Stimulated activated CD8-positive, alpha-beta memory T cell treated with anti-CD3 and anti-CD28 coated beads, Interleukin-12 subunit alpha, Interleukin-12 subunit beta, amount 100 ng/mL, for 1 hour (primary cell): ENCODE data around the gene EPHB2.

Experiments used
- DNase-seq: peaks from one replicate; pipeline ENCODE4 v3.0.0-alpha.2; 2020; ENCODE audit warnings: low read depth

The EPHB2 gene

DNA sequence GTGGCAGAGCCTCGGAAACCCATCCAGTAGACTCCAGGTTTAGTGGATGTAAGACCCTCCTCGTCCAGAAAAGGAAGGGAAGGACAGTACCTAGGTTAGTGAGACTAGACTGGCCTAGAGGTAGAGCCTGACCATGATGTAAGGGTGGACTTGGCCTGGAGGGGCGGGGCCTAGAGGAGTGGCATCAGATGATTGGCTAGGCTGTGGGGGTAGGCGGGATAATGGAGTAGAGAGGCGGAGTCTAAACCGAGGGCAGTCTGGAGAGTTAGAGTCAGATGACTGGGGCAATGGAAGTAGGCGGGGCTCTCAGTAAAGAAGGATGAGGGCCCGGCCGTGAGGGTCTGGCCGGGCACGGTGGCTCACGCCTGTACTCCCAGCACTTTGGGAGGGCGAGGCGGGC lies 70.1 kb downstream of the EPHB2 start:
- no peak for DNase-seq

DNA sequence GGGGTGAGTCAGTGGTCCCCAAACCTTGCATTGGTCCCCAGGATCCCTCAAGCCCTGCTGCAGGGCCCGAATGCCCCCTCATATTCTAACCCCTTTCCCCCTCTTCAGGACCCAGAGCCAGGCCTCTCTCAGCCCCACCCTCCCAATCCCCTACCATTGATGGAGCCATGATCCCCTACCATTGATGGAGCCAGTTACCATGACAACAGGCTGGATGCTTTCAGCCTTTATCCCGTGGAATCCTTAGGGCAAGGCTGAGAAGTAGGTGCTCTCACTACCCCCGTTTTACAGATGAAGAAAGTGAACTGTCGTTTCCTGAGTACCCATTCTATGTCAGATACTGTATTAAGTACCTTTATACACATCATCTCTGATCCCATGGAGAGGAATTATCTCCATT lies 70.8 kb downstream of the EPHB2 start:
- DNase-seq, result no peak

DNA sequence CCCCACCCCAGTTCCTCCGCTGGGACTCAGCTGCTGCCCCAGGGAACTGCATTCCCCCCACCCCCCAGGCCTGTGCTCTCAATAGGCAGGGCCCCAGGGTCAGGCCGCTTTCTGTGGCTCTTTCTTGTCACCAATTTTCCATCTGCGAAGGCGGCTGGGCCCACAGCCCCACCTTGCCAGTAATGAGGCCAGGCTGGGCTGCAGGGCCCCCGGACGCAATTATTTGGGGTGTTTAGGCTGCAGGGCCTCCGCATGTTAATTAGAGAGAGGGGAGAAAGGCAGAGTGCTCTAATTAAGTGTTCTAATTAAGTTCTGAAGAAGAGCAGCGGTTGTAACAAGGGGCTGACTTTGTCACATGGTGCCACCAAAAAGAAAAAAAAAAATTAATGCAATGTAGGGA lies 71.8 kb downstream of the EPHB2 start:
- DNase-seq, result no peak

DNA sequence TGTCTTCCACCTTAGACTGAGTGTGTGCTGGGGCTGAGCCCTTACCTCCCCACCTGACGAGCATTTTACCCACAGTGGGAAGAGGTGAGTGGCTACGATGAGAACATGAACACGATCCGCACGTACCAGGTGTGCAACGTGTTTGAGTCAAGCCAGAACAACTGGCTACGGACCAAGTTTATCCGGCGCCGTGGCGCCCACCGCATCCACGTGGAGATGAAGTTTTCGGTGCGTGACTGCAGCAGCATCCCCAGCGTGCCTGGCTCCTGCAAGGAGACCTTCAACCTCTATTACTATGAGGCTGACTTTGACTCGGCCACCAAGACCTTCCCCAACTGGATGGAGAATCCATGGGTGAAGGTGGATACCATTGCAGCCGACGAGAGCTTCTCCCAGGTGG lies 73.7 kb downstream of the EPHB2 start:
- no peak for DNase-seq

DNA sequence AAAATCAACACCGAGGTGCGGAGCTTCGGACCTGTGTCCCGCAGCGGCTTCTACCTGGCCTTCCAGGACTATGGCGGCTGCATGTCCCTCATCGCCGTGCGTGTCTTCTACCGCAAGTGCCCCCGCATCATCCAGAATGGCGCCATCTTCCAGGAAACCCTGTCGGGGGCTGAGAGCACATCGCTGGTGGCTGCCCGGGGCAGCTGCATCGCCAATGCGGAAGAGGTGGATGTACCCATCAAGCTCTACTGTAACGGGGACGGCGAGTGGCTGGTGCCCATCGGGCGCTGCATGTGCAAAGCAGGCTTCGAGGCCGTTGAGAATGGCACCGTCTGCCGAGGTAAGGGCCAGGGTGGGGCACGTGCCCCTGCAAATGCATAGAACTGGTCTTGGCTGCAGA lies 74.1 kb downstream of the EPHB2 start:
- no peak for DNase-seq

DNA sequence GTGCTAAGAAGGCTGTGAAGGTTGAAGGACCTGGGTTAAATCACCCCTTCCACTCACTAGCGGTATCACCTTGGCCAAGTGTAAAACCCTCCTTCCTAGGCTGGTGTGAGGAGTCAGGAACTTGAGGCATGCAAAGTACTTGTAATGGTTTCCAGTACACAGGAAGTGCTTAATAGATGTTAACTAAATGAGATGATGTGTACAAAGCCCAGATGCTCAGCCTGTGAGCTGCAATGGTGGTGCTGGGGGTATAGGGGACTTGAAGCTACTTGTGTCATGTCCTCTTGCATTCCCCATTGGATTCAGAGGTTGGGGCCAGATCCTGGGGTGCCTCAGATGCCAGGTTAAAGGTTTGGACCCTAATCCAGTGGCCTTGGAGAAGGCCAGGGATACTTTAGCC lies 75.5 kb downstream of the EPHB2 start:
- no peak for DNase-seq

DNA sequence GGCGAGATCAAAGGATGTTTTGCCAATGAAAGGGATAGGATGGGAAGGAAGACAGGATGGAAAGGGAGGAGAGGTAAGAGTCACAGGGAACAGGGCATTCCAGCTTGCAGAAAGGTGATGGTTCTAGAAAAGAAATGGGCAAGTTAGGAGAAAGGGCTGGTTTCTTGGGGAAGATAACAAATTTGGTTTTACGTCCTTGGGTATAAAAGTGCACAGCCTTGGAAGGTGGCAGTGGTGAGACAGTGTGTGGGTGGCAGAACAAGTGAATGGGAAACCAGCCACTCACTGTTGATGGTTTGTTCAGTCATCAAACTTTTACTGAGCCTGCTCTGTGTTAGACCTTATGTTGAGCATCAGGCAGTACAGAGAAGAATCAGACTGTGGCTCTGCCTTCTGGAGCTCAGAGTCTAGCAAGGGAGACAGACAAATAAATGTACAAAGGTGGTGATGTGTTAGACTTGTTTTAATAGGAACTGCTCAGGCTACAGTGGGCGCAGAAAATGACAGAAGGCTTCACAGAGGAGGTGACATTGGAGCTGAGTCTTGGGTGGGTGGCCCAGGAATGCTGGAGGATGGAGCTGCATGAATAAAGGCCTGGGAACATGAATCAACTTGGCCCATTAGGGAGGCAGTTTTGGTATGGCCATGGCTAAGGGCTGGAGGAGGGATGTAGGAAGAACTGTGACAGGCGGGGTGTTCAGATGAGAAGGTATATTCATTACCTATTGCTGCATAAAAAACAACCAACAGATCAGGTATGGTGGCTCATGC lies 76.3 kb downstream of the EPHB2 start:
- DNase-seq, result no peak

DNA sequence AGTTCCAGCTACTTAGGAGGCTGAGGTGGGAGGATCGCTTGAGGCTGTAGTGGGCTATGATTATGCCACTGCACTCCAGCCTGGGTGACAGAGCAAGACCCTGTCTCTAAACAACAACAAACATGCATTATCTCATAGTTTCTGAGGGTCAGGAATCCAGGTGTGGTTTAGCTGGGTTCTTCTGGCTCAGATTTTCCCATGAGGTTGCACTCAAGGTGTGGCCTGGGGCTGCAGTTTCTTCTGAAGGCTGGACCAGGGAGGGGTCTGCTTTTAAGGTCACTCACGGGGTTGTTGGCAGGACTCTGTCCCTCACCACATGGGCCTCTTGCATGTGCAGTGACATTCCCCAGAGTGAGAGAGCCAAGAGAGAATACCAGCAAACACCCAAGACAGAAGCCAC lies 77.0 kb downstream of the EPHB2 start:
- DNase-seq, result no peak

DNA sequence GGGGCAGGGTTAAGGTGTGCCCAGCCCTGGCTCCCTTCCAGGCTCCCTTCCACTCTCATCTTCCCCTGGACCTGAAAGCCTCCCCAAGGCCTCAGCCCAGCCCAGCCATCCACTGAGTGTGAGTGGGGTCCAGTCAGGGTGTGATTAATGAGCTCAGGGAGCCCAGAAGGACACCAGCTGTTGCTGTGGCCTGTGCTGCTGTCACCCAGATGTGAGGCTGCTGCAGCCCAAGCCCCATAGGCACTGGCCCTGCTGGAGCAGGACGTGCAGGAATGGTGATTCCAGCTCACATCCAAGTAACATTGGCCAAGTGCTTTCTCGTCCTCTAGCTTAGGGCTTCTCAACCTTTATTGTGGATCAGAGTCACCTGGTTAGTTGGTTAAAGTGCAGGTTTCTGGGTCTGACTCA lies 77.6 kb downstream of the EPHB2 start:
- no peak for DNase-seq

DNA sequence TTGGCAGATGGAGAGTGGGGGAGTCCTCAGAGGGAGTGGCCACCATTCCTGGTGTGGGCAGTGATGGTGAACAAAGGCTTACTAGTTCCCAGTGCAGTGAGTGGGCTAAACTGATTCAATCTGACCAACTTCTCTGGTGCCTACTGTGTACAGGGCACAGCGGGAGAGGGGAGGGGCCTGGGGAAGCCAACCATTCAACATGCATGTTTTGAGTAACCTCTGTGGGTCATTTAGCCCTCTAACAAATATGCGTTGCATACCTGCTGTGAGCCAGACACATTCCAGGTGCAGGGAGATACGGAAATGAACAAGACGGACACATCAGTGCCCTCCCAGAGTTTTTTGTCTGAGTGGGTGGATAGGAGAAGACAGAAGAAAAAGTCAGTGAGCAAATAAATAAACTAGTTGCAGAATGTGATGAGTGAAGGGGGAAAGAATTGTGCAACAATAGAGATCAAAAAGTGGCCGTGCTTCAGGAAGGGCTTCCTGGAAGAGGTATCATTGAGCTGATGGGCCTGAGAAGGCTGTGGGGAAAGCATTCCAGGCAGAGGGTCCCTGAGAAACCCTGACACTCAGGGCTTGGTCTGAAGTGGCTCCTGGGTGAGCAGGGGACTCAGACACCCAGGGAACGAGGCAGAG lies 78.8 kb downstream of the EPHB2 start:
- DNase-seq, result no peak

DNA sequence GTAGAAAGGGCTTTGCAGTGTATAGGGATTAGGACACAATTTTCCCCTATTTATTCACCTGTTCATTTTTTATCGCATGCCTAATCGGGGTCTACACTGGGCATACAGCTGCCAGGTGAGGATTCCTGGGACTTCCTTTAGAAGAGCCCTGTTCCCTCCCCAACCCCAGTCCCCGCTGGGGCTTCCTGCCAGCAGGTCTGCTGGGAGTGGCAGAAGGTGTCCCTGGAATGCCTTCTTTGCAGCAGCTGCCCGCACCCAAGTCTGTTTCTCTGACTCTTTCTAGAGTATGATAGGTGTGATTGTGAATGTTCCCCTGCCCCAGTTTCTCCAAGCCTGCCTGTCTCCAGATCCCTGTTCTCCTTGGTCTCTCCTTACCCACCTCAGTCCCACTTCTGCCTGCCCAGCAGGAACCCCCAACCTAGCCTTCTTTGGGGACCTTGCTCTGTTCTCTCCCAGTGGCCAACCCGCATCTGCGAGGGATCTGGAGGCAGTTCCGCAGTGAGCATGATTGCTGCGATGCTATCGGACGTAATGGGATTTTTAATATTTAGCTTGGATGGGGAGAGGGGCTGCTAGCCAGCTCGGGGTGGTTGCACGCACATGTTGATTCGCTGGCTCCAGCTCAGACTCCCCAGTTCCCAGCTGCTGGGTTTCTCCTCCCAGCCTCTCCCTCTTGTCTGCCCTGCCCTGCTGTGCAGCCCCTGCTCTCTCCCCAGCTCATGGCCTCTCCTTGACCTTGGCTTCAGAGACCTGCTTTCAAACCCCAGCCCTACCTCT lies 79.8 kb downstream of the EPHB2 start:
- DNase-seq, result no peak

DNA sequence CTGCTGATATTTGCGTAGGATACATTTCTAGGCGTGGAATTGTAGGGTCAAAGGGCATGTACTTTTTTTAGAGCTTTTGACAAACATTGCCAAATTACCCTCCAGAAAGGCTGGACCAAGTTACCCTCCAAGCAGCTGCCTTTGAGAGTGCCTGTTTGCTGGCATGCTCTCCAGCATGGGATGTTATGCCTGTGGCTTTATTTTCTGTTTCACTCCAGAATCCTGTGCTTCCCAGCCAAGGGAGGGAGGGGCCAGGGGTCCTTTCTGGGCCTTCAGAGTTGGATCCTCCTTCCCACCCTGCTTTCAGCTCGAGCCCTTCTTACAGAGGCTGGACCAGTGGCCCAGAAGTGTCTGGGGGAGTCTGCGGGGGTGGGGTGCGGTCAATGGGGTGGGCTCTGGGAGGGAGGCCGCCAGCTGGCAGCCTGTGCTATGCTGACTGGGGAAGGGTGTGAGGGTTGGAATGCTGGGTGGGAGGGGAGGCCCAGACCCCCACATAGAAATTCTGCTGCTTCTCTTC lies 81.2 kb downstream of the EPHB2 start:
- no peak for DNase-seq

DNA sequence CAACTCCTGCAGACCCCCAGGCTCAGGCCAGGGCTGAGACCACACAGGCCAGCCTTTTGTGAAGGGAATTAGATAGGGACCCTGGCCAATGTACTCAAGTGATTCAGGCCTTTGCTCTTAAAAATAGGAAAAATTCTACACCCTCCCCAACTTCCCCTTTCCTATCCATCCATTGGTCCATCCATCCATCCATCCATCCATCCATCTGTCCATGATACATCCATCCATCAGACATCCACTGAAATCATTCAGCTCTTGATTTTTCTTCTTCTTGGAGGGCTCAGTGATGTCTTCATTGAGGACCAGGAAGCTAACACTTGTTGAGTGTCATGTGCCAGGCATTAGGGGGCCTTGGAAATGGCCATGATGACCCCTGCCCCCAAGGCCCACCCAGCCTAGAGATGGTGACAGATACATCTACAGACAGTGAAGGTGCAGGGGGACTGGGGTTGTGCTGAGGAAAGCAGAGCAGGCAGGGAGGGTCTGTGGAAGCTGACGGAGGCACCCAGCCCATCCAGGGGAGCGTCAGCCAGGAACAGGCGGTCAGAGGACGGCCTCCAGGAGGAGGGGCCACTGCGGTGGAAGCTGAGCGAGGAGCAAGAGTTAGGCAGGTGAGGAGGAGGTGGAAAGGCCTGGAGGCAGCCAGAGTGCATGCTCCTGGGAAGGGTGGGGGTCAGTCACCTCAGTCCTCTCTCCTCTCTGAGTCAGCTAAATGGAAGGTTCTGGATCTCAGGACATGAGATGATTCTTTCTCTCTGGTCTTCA lies 81.9 kb downstream of the EPHB2 start:
- DNase-seq, result no peak

DNA sequence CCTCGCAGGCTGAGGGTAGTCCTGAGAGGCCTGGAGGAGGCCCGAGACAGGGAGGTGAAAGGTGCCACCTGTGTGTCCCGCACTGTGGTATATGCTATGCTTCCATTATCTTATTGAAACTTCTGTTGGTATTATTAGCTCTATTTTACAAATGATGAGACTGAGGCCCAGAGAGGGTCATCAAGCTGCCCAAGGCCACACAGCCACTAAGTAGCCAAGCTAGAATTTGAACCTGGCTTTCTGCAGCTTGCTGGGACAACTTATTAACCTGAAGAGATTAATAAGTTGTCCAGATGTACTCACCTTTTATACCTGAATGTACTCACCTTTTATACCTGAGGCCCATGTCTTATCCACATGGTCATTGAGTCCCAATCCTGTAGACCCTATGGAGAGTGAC lies 83.0 kb downstream of the EPHB2 start:
- DNase-seq, result no peak

DNA sequence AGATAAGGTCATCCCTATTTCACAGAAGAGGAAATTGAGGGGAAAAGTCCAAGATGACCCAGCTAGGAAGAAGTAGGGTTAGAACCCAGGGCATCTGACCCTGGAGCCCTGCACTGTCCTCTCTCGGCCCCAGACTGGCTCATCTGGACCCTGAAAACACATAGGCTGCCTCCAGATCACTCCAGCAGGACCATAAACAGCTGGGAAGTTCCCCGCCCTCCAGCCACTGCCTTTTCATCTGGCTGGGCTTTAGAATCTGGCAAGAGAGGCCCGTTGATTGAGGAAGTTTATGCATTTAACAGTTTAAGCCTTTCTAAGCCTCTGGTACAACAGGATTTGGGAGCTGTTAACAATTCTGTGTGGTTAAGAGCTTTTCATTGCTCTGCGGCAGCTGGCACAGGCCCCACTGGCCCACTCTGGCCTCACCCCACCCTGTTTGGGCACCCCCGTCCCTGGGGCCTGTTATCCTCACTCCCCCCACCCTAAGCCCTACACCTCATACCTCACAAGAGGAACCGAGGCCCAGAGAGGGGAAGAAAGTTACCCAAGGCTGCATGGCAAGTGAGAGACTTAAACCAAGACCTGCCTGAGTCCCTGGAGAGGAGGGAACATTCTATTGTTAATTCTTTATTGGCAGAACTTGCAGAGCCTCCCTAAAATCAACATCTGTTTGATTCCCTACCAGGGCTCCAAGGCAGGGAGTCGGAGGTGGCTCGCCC lies 84.2 kb downstream of the EPHB2 start:
- DNase-seq, result no peak

DNA sequence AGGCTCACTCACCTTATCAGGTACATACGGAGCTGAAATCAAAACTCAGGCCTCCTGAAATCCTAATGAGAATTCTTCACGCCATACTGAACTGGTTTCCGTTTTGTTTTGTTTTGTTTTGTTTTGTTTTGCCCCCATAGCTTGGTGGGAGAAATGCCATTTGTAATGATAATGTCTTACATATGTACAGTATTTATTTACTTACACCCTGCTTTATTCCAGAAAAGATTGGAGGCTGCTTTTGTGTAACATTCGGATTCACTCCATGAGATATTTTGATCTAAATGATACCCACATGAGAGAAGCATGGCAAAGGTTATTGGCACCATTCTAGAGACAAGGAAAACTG lies 84.7 kb downstream of the EPHB2 start:
- no peak for DNase-seq

DNA sequence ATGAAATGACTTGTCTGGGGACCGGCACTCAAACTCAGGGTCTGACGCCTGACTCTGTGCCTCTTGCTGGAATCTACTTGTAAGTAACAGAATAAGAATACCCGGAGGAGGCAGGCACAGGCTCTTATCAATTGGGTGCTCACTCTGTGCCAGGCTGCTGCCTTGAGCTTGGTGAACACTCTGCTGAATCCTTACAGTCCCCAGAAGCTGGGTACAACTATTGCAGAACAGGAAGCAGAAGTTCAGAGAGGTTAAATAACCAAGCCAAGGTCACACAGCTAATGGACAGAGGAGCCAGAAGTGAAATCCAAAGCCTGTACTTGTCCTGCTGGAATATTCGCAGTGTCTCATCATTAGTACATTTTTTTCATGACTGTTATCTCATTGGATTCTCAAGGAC lies 86.0 kb downstream of the EPHB2 start:
- no peak for DNase-seq

DNA sequence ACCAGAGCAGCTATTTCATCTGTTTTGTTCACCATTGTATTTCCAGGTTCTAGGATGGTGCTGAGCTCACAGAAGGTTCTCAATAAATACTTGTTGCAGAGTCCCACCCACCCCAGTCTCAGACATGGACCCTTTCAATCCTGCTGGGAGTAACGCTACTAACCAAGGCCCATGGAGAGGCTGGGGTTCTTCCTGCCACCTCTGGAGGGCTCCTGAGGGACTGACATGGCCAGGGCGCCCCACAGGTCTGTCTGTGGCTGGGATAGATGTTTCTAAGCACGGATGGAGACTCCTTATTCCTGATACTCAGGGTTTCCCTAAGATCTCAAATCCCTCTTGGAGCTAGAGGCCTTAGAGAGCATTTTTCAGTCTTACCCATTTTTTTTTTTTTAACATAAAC lies 87.4 kb downstream of the EPHB2 start:
- DNase-seq, result no peak

DNA sequence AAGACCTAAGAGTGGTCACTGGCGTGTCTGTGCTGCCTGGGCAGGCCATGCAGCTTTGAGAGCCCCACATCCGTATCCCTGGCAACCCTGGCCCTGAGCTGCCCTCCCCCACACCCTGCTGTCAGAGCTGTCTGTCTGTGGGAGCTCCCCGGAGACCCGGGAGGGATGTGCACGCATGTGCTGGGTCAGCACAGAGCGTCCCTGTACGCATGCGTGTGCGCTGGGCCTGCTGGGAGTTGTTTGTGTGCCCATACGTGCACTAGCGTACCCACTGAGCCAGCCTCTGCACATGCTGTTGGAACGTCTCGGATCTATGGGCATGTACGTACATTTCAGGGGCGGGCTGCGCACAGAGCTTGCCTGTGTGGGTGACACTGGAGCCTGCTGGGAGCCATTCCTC lies 89.3 kb downstream of the EPHB2 start:
- DNase-seq, result no peak

DNA sequence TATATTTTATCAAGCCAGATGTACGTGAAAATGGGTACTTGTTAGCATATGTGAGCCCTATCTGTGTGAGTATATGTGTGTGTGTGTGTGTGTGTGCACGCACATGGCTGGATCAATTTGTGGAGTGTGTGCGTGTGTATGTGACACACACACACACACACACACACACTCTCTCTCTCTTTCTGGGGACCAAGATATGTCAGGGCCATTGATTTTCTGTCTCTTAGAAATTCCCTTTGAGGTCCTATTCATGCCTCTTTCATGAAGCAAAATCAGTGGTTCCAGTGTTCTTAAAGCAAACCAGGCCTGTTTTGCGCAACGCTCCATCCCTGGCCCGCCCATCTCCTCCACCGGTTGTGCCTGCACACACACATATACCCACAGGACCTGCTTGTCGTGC lies 90.0 kb downstream of the EPHB2 start:
- DNase-seq, result no peak

DNA sequence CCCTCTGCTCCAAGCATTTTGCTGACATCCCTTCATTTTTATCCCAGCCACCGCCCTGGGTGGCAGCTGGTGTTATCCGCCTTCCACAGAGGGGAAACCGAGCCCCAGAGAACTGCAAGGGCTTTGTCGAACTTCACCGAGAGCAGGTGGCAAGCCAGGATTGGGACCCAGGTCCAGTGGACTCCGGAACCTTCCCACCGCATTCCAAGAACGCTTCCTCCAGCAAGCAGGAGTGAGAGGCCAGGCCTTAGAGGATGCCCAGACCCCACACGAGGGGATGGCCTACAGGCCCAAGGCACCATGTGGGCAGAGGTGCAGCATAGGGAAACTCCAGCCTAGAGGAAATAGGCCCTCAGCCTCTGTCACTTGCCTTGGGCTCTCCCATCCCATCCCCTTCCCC lies 90.7 kb downstream of the EPHB2 start:
- no peak for DNase-seq

DNA sequence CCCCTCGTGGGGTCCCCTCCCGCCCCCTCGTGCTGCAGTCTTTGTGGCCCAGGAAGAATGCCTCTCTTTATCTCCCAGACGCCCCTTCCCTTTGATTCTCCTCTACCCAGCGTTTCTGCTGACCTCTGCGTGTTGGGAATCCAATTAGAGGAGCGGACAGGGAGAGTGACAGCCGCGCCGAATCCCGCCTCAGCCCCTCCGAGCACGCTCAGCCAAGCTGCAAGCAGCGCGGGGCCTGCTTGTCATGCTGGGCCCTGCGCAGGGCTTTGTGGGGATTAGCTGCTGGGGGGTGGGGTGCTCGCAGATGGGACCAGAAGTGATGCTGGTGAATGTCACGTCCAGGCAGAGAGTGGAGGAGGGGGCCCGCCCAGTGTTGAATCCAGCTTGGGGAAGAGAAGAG lies 91.1 kb downstream of the EPHB2 start:
- DNase-seq, result no peak
